GM18505 (cell line): ENCODE data around the gene SMYD3.
"Not testable (repeated sequence)": the region's sequence is repeated elsewhere in the genome, so short reads cannot be mapped to it uniquely, and the experiment has no call there.

Source experiments
- ATAC-seq: cut with Tn5 transposase; IDR thresholded peaks from one replicate; pipeline ENCODE4 v1.9.1; 2021; ENCODE audit not compliant: unreplicated experiment
- POLR2A ChIP-seq: IDR thresholded peaks from 4 replicates; pipeline ENCODE4 v1.6.1; 2011; ENCODE audit warnings: borderline replicate concordance; ENCODE audit not compliant: insufficient read depth, insufficient read length; ENCODE audit errors: extremely low read depth

SMYD3 gene

GRCh38 chr1:246096356-246096755 is 410.7 kb downstream of the SMYD3 start:
- no peak for TF ChIP-seq POLR2A

GRCh38 chr1:246095443-246095842 is 411.6 kb downstream of the SMYD3 start:
- no peak for TF ChIP-seq POLR2A
- no peak for ATAC-seq

More at GRCh38 chr1:246096356-246096755, 410.7 kb downstream of the SMYD3 start:
- ATAC-seq: no peak

DNA sequence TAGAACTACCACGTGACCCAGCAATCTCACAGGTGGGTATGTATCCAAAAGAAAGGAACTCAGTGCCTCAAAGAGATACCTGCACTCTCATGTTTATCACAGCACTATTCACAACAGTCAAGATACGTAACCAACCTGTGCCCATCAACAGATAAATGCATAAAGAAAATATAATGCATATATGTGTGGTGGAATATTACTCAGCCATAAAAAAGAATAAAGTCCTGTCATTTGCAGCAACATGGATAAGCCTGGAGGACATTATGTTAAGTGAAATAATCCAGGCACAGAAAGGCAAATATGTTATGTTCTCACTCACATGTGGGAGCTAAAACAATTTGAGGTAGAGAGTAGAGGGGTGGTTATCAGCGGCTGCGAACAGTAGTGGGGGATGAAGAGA is 413.8 kb downstream of the SMYD3 start:
- no peak for TF ChIP-seq POLR2A
- ATAC-seq: no peak

- no peak for ATAC-seq
- no peak for TF ChIP-seq POLR2A
Measured at GRCh38 chr1:246092136-246092535, 414.9 kb downstream of the SMYD3 start.

- TF ChIP-seq POLR2A: no peak
- ATAC-seq: no peak
Measured at GRCh38 chr1:246091477-246091876, 415.6 kb downstream of the SMYD3 start.

- no peak for ATAC-seq
Measured at GRCh38 chr1:246086191-246086590, 420.9 kb downstream of the SMYD3 start.

DNA sequence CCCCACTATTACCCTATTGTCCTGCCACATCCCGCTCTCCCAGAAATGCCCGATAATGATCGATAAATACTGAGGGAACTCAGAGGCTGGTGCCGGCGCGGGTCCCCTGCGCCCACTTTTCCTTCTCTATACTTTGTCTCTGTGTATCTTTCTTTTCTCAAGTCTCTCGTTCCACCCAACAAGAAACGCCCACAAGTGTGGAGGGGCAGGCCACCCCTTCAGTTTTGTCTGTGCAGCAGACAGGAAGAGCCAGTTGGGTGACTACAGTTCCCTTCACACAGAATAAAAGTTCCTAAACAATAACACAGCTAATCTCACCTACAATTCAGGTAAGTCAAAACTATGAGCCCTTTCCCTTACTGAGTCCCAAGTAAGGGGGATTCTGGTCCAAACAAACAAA is 423.7 kb downstream of the SMYD3 start:
- no peak for ATAC-seq
- TF ChIP-seq POLR2A: no peak

More at GRCh38 chr1:246086191-246086590, 420.9 kb downstream of the SMYD3 start:
- no peak for TF ChIP-seq POLR2A

GRCh38 chr1:246081856-246082668 is 425.0 kb downstream of the SMYD3 start:
- ATAC-seq: no peak
- TF ChIP-seq POLR2A: no peak

DNA sequence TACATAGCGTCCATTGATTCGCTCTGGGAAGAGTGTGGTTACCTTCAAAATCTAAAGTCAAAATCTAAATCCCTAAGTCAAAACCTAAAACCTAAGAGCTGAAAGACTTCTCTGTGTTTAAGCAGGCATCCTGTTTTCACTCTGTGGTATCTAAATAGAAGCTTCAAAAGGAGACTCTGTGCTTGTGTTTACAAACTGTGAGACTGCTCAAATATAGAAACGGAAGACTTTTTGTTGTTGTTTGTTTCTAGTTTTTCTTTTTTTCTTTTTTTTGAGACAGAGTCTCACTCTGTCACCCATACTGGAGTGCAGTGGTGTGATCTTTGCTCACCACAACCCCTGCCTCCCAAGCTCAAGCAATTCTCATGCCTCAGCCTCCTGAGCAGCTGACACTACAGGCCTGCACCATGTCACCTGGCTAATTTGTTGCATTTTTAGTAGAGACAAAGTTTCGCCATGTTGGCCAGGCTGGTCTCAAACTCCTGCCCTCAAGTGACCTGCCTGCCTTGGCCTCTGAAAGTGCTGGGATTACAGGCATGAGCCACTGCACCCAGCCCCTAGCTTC is 425.9 kb downstream of the SMYD3 start:
- no peak for TF ChIP-seq POLR2A
- no peak for ATAC-seq

DNA sequence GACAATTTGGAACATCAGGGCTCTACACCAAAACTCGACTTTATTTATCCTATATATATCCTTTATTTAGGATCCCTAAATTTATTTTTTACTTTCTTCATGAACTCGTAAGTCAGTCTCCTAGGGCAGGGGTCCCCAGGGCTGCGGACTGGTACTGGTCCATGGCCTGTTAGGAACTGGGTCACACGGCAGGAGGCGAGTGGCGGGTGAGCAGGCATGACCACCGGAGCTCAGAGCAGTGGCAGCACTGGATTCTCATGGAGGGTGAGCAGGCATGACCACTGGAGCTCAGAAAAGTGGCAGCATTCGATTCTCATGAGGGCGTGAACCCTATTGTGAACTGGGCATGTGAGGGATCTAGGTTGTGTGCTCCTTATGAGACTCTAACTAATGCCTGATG is 427.0 kb downstream of the SMYD3 start:
- no peak for TF ChIP-seq POLR2A
- ATAC-seq: no peak

GRCh38 chr1:246078888-246079252 is 428.2 kb downstream of the SMYD3 start:
- no peak for TF ChIP-seq POLR2A
- no peak for ATAC-seq

GRCh38 chr1:246078126-246078887 is 428.8 kb downstream of the SMYD3 start:
- no peak for ATAC-seq
- no peak for TF ChIP-seq POLR2A

GRCh38 chr1:246077476-246077875 is 429.6 kb downstream of the SMYD3 start:
- TF ChIP-seq POLR2A: no peak
- ATAC-seq: no peak

DNA sequence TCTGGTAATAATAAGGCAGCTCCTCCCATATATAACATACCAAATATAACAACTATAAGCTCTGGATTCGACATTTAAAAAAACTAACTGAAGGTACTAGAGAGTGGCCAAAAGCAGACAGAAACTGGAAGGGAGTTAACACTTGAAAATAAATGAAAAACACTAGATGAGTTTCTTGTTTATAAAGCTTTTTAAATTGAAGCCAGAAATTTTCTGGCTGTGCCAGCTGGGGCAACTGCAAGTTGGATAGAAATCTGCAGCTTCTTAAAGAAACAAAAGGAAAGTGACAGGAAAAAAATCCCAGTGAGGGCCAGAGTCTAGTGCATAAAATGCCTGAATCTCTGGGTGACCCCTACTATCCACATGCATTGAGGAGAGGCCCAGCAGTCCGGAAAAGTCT is 432.7 kb downstream of the SMYD3 start:
- TF ChIP-seq POLR2A: no peak
- ATAC-seq: no peak

DNA sequence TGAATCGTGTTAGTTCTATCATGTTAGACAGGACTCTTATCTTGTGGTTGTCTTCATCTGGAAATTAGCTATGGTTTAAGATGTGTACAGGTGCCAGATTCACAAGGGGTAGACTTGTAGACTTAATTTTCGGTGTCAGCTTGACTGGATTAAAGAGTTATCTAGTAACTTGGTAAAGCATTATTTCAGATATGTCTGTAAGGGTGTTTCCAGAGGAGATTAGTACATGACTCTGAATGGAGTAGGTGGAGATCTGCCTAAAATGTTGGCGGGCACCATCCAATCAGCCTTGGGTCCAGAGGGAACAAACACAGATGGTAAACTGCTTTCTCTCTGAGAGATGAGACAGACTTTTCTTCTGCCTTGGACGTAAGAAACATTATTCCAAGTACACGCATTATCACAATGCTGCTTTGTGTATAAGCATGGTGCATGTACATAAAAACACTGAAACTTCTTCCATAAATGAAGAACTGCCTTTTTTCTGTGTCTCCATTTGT is 434.6 kb downstream of the SMYD3 start:
- TF ChIP-seq POLR2A: no peak
- ATAC-seq: no peak

DNA sequence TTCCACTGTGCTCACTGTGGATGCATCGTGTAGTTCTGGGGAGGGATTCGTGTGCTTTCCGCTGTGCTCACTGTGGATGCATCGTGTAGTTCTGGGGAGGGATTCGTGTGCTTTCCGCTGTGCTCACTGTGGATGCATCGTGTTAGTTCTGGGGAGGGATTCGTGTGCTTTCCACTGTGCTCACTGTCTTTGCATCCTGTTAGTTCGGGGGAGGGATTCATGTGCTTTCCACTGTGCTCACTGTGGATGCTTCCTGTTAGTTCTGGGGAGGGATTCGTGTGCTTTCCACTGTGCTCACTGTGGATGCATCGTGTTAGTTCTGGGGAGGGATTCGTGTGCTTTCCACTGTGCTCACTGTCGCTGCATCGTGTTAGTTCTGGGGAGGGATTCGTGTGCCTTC is 435.1 kb downstream of the SMYD3 start:
- ATAC-seq: not testable (repeated sequence)

DNA sequence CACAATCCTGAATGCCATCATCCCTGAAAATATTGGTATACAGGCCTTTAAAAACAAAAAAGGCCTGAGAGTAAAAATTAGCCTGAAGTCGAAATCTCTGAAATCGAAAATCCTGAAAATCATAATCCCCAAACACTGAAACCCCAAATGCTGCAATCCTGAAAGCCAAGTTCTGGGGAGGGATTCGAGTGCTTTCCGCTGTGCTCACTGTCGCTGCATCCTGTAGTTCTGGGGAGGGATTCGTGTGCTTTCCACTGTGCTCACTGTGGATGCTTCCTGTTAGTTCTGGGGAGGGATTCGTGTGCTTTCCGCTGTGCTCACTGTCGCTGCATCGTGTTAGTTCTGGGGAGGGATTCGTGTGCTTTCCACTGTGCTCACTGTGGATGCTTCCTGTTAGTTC is 435.5 kb downstream of the SMYD3 start:
- not testable (repeated sequence) for ATAC-seq
